ENCODE data around the gene TRMT1.

DNA sequence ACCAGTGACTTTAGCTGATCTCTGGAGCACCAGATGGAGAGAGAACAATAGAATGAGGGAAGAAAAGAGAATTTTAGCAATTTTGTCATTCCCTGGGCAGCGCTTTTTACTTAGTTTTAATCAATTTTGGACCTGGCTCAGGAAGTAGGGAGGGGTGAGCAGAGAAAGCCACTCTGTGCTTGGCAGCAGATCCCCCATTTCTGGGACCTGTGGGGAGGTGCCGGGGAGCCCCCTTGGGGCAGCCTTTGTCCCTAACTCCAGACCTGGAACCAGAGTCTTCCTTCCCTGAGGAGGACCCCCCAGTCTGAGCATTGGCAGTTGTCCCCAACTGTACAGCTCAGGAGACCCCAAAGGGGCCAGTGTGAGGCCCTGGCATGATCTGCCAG is 24.4 kb downstream of the TRMT1 start:
- no peak for TF ChIP-seq CTCF (IDR thresholded peaks at IDR 0.05)
- no peak for TF ChIP-seq POLR2A (IDR thresholded peaks at IDR 0.05)

Measured in uterus (tissue), 2 donors.